Psoas muscle (tissue), 8 donors: ENCODE data around the gene ARHGAP10. TPM values are rescaled to one million over a fixed set of nuclear protein-coding genes. Genes with fewer than 3 reads are reported as not detected.

Source experiments
- ATAC-seq, 4 donors: fragments of 200-7000 bp; cut with Tn5 transposase; one replicate each; pipeline ENCODE4 v1.9.1; 2020; ENCODE audit warnings: moderate library complexity in 3 of 4, mild to moderate bottlenecking in 2 of 4
- DNase-seq, 2 donors: peaks; one replicate each; pipeline ENCODE4 v3.0.0-alpha.2; 2020
- H3K27ac ChIP-seq: fragments of 200-600 bp; one replicate; pipeline ENCODE4 v1.8.0; 2022
- H3K27me3 ChIP-seq, 3 donors: fragments of 200-600 bp in 1 of 3; one replicate each; pipeline versions ENCODE4 v1.6.1 to v1.8.0; 2013 to 2022; ENCODE audit warnings: low read length in 2 of 3, mild to moderate bottlenecking in 2 of 3, moderate library complexity in 1 of 3; ENCODE audit not compliant: insufficient read depth in 3 of 3
- H3K36me3 ChIP-seq, 2 donors: fragments of 200-600 bp in 1 of 2; one replicate each; pipeline versions ENCODE4 v1.6.1 to v1.8.0; 2013 to 2022; ENCODE audit warnings: low read depth in 1 of 2, mild to moderate bottlenecking in 1 of 2, moderate library complexity in 1 of 2; ENCODE audit not compliant: insufficient read depth in 1 of 2
- H3K4me1 ChIP-seq: fragments of 200-600 bp; one replicate; pipeline ENCODE4 v1.8.0; 2022
- H3K4me3 ChIP-seq: fragments of 200-600 bp; one replicate; pipeline ENCODE4 v1.8.0; 2022; ENCODE audit warnings: mild to moderate bottlenecking
- H3K9me3 ChIP-seq: fragments of 200-600 bp; one replicate; pipeline ENCODE4 v1.8.0; 2022
- CTCF ChIP-seq: fragments of 200-600 bp; IDR thresholded peaks from one replicate; pipeline ENCODE4 v1.8.0; 2022; ENCODE audit warnings: antibody characterized with exemption
- WGBS, 3 donors: extraction: QIAGEN DNeasy Blood & Tissue Kit; methylation state at CpG; one replicate each; pipeline versions ENCODE4 v1.1.6 to v1.1.7; 2013; 5-methylcytosine and 5-hydroxymethylcytosine counted together
- intact Hi-C, 2 donors: fragments of 100-400 bp; cut with DNase I; formaldehyde crosslinking; loops; one replicate each; pipeline versions ENCODE4 v1.11.0 to v1.14.2; 2022
- polyA plus RNA-seq, 3 donors: library from polyadenylated mRNA; stranded (reverse); fragments of 200-250 nt; gene quantifications; one replicate each; pipeline ENCODE4 v1.2.3, GENCODE V29; 2013
- total RNA-seq, 4 donors: library from RNA; stranded (reverse); fragmentation: NEBNext Ultra II Directional in 2 of 4; extraction: Animal tissue kit (Norgen Biotek cat#: 25700) in 2 of 4; gene quantifications; one replicate each; pipeline versions ENCODE4 v1.2.1 to v1.2.4, GENCODE V29; 2021 to 2023
- donor health status: healthy with polysubstance abuse.
- donor health status: DM: no; HTN: no; CAD: no; lungs with moderate emphysema.
- donor health status: Bipolar disorder and iron deficiency.
- donor health status: healthy.
- donor health status: DM: yes; HTN: yes; CAD: no.
- donor health status: DM: no; HTN: no; CAD: no.
- donor health status: DM: no; HTN: no; CAD: no.
- donor health status: DM: yes; HTN: yes; CAD: no.

Gene ARHGAP10
- total and polyA plus RNA-seq, 7 donors = 28.8 to 43.5 (median 34.0) TPM

DNA sequence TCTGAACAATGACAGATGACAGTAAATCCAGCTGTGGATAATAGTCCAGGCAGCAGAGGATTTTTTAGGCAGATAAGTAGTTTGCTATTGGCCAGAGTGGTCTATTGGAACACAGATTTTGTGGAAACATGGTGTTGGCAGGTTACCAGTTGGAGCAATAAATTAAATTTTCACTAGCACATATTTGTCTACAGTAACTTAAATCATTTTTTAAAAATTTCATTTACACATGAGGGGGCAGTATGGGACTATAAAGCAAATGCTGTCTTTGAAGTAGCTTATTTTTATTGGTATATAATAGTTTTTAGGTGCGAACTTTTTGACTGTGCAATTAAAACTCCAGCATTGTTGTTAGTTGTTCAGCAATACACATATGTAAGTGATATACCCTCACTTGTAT, 289.8 kb downstream of the ARHGAP10 start:
- no peaks in the 10 kb centered on the region for H3K27me3 ChIP-seq
- intact Hi-C loops = no loop called here
- WGBS, 3 donors = 71 to 97% (median 92%) methylated on average over 1 of the region's 1 CpG
- no peak overlapping the region for H3K4me3 ChIP-seq
- H3K36me3 ChIP-seq = no peaks in the 10 kb centered on the region
- peak overlapping the region; percentile 81 for H3K27ac ChIP-seq
- H3K9me3 ChIP-seq = no peaks in the 10 kb centered on the region
- TF ChIP-seq CTCF = peak; percentile 25
- H3K4me1 ChIP-seq = peaks cover 68% of the 10 kb centered on the region
- no peak for DNase-seq
- no peak for ATAC-seq

- DNase-seq (no peak), ATAC-seq (peak in 1 of 4 donors; percentile 3)
- TF ChIP-seq CTCF = no peak
- intact Hi-C loops = no loop called here
- Histone ChIP-seq H3K4me3 (peak overlapping the region; percentile 62), H3K36me3 (no peaks in the 10 kb centered on the region), H3K9me3 (no peaks in the 10 kb centered on the region), H3K4me1 (peaks cover 67% of the 10 kb centered on the region), H3K27me3 (no peaks in the 10 kb centered on the region), H3K27ac (peak overlapping the region; percentile 81)
- WGBS, 3 donors = 41 to 66% (median 42%) methylated on average over 6 of the region's 6 CpGs
Observed at GRCh38 chr4:148022975-148023374, 291.1 kb downstream of the ARHGAP10 start.

DNA sequence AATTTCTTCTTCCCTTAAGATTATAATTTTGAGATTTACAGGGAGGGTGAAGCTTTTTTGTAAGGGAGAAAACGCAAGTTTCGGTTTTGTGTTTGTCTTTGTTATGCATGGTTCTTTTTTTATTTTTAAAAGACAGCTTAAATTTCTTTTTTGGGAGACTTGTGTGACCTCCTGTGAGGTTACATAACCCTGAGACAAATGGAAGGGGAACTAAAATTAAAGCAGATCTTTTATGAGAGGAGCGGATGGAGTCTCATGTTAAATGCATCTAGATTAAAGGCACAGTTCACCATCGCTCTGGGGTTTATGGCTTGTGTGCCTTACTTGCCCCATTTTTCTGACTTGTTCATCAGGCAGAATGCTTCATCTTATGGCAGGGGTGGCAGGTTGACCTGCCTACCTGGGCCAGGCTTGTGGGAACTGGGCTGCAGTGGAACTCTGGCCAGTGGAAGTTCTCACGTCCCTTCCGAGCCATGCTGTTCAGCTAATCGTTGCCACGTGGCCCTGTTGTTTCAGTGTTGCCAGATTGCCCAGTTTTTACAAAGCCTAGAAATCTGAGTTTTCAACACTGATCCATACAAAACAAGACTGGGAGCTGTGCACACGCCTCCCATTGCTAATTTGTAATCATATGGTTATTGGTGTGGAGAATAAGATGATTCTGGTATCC, 291.8 kb downstream of the ARHGAP10 start:
- Histone ChIP-seq H3K27me3 (no peaks in the 10 kb centered on the region), H3K4me3 (peak overlapping the region; percentile 62), H3K36me3 (no peaks in the 10 kb centered on the region), H3K4me1 (peaks cover 62% of the 10 kb centered on the region), H3K9me3 (no peaks in the 10 kb centered on the region), H3K27ac (peak overlapping the region; percentile 81)
- DNase-seq (no peak), ATAC-seq (peak; percentile 40 to 52 (median 46))
- 20 to 48% (median 29%) methylated on average over 9 of the region's 9 CpGs for WGBS, 3 donors
- no peak for TF ChIP-seq CTCF
- intact Hi-C loops = no loop called here

DNA sequence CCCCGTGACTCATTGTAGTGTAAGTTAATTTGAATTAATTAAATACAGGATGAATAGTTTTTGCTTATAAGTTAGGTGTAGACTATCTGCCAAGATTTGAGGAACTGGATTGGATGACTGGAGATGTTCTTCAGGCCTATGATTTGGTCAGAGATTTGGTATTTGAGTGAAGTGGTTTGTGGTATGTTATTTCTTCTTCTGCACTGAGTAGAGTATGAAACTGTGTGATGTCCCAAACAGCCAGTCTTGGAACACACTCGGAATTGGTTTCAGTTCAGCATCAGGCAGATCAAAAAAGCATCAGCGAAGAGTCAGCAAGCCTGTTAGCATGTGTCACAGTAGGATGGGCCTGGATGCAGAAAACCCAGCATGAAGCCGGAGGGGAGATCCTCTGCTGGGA, 294.1 kb downstream of the ARHGAP10 start:
- peaks cover 60% of the 10 kb centered on the region for H3K4me1 ChIP-seq
- intact Hi-C loops = no loop called here
- ATAC-seq = peak; percentile 80 to 90 (median 82)

More for the DNA sequence above, 294.1 kb downstream of the ARHGAP10 start:
- Histone ChIP-seq H3K4me3 (no peak overlapping the region), H3K27me3 (no peaks in the 10 kb centered on the region), H3K27ac (peak overlapping the region; percentile 81), H3K36me3 (no peaks in the 10 kb centered on the region), H3K9me3 (no peaks in the 10 kb centered on the region)
- DNase-seq = no peak
- no peak for TF ChIP-seq CTCF
- 44 to 76% (median 47%) methylated on average over 4 of the region's 4 CpGs for WGBS, 3 donors
